Omental fat pad (tissue), 4 donors: ENCODE measurements around the gene TALDO1. TPM values are rescaled to one million over a fixed set of nuclear protein-coding genes. Genes with fewer than 3 reads are reported as not detected.

Experiments used
- ATAC-seq: fragments of 150-250 bp; one replicate; pipeline ENCODE4 v1.9.1; 2016; ENCODE audit warnings: mild to moderate bottlenecking, moderate library complexity; ENCODE audit not compliant: low FRiP score
- DNase-seq: peaks from one replicate; pipeline ENCODE4 v3.0.0-alpha.2; 2019; ENCODE audit warnings: low spot score
- total RNA-seq, 4 donors: library from RNA; depleted of rRNA; stranded (reverse); fragments of >200 nt; gene quantifications; one replicate each; pipeline ENCODE4 v1.1.0, GENCODE V29; 2016
- TF ChIP-seq, protein P1 (sequence below), 3 donors: fragments of 450-650 bp; IDR thresholded peaks; one replicate each; pipeline ENCODE4 v1.5.1; 2016 to 2017; ENCODE audit warnings: antibody characterized with exemption in 3 of 3, mild to moderate bottlenecking in 3 of 3, moderate library complexity in 2 of 3

Gene TALDO1
- total RNA-seq, 4 donors from 2014 or later: 183 to 295 (median 239) TPM

DNA sequence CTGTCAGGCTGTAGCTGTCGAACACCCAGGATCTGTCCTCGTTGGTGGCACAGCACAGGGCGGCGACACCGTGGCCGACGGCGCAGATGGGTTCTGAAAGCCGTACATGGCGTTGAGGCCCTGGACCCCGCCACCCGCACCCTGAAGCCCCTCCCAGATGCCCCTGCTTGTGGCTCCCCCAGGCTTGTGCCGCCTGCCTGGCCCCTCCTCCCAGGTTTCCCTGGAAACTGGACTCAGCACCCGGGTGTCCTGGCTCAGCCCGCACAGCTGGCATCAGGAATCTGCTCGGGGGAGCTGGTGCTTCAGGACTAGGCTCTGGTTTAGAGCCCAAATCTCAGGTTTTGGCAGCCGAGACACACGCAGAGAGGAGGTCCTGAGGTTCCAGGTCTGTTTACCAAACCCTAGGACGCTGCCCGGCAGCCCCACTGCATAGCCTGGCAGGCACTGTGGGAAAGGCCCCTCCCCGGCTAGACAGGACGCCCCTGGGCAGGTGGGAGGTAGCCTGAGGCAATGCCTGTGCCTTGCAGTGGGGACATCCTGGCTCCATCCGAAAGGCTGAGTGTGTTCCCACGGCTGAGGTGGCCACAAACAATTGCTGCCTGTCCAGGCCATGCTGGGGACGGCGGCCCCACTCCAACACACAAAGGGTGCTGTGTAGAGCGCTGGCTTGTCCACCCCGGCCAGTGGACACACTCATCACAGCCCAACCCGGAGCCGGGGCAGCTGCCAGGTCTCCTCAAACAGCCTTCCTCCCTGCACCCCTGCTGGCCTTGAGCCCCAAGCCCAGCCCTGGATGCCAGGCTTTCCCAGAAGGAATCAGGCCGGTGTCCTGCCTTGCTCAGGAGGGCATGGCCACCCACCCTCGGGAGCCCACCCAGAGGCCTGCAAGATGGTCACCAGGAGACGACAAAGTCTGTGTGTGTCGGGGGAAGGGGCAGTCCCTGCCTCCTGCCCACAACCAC, 25.4 kb downstream of the TALDO1 start:
- no peak for DNase-seq
- ATAC-seq: no peak
- TF ChIP-seq, protein P1, sequence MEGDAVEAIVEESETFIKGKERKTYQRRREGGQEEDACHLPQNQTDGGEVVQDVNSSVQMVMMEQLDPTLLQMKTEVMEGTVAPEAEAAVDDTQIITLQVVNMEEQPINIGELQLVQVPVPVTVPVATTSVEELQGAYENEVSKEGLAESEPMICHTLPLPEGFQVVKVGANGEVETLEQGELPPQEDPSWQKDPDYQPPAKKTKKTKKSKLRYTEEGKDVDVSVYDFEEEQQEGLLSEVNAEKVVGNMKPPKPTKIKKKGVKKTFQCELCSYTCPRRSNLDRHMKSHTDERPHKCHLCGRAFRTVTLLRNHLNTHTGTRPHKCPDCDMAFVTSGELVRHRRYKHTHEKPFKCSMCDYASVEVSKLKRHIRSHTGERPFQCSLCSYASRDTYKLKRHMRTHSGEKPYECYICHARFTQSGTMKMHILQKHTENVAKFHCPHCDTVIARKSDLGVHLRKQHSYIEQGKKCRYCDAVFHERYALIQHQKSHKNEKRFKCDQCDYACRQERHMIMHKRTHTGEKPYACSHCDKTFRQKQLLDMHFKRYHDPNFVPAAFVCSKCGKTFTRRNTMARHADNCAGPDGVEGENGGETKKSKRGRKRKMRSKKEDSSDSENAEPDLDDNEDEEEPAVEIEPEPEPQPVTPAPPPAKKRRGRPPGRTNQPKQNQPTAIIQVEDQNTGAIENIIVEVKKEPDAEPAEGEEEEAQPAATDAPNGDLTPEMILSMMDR (IDR thresholded peaks at IDR 0.05): no peak

DNA sequence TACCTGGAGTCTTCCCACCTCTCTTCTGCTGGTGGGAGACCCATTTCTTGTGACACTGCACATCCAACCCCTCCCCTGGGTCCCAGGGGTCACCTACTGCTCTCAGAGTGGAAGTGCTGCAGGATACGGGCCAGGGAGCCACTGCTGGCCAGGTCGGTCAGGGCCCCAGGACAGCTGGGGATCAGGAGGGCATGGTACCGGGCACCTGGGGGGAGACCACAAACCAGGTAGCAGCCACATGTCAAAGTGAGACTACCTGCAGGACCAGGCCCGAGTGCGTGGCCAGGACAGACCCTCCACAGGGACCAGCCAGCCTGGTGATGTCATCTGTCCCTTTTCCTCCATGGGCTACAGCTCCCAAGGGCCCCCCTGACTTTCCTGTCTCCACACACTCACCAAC, 26.2 kb downstream of the TALDO1 start:
- ATAC-seq (no peak), DNase-seq (no peak)
- TF ChIP-seq, protein P1 (IDR thresholded peaks at IDR 0.05): no peak

GRCh38 chr11:773830-774229, 26.6 kb downstream of the TALDO1 start:
- TF ChIP-seq, protein P1 (IDR thresholded peaks at IDR 0.05): no peak
- ATAC-seq (no peak), DNase-seq (no peak)

DNA sequence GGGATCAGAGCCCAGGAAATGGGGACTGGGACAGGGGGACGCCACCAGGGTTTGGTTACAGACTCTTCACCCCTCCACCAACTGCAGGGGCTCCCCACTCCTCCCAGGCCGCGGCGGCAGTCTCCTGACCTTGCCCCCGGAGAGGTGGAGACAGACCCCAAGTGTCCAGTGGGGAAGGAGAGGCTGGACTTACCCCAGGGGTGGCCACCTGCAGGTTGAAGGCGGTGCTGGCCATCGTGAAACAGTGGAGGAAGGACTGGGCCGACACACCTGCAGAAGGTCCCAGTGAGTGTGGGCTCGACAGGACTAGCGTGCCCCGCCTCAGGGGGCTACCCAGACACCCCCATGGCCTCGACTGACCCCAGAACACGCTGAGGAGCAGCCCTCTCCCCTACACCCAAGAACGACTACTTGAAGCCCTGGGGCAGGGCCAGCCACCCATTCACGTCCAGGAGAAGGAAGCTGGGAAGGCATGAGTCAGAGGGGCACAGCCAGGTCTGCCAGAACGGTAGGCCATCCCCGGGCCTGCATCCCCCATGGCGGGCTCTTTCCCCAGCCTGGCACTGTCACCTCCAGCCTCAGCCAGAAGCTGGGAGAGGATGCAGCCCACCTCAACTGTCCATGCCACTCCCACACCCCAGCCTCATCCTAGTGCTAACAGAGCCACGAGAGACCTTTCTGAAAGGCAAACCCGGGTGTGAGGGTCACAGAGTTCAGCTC, 27.8 kb downstream of the TALDO1 start:
- TF ChIP-seq, protein P1 (IDR thresholded peaks at IDR 0.05): no peak
- DNase-seq (no peak), ATAC-seq (no peak)

DNA sequence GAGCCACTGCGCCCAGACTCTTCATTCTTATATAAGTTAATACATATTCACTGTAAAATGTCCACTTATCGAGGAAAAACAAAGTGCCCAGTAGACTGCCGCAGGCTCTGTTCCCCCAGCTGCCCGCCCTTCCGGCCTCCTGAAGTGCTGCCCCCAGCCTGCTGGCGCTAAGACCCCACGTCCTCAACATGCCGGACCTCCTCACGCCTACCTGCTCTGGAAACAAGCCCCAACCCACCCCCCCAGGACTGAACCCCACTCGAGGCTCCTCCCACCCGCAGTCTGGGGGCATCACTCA, 28.9 kb downstream of the TALDO1 start:
- no peak for ATAC-seq
- TF ChIP-seq, protein P1 (IDR thresholded peaks at IDR 0.05): no peak

DNA sequence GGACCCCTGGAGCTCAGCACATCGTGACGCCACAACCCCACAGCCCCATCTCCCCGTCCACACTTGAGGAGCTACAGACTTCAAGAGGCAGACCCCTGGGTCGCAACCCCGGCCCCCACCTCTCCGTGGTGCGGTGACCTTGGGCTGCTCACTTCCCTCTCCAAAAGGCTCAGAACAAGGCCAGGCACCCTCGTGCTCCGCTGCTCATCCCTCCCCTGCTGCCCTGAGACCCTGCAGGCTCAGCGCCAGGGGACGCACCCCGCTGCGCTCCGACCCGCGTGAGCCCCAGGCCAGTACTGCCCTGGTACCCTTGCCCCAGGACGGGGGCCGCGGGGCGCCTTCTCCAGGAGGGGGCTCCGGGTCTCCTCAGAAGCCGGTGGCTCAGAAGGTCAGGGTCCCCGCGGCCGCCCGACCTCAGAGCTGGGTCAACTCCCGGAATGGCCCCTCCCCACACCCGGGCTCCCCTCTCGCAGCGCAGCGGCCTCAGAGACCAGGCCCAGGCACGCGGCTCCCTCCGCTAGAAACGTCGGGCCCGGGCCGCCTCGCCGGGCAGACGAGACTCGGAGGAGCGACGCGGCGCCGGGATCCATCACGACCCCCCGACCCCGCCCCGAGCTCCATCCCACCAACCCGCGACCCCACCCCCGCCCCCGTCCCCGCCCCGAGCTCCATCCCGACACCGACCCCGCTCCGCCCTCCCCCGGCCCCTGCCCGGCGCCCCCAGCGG, 29.5 kb downstream of the TALDO1 start:
- ATAC-seq (peak; percentile 40), DNase-seq (no peak)
- TF ChIP-seq, protein P1 (IDR thresholded peaks at IDR 0.05): no peak

More for the DNA sequence above, 28.9 kb downstream of the TALDO1 start:
- no peak for DNase-seq
